NCI-H226 (cell line): ENCODE results near the gene TIAL1.
"Not testable (repeated sequence)": the region's sequence is repeated elsewhere in the genome, so short reads cannot be mapped to it uniquely, and the experiment has no call there.

ENCODE experiments used
- DNase-seq: peaks from one replicate; pipeline ENCODE4 v3.0.0-alpha.2; 2015

The TIAL1 gene

DNA sequence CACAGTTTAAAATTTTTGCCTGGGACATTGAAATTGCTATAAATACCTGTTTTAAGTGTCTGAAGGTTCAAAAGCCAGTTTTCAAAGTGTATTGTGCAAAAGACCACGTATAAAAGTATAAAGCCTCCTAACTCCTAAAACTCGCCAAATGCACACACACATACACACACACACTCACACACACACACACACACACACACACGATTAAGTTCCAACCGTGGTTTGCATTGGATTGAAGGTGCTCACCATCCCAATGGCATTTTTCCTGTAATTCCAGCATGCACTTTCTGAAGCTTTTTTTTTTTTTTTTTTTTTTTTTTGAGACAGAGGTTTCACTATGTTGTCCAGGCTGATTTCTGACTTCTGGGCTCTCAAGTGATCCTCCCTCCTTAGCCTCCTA lies 51.5 kb downstream of the TIAL1 start:
- DNase-seq, result no peak

DNA sequence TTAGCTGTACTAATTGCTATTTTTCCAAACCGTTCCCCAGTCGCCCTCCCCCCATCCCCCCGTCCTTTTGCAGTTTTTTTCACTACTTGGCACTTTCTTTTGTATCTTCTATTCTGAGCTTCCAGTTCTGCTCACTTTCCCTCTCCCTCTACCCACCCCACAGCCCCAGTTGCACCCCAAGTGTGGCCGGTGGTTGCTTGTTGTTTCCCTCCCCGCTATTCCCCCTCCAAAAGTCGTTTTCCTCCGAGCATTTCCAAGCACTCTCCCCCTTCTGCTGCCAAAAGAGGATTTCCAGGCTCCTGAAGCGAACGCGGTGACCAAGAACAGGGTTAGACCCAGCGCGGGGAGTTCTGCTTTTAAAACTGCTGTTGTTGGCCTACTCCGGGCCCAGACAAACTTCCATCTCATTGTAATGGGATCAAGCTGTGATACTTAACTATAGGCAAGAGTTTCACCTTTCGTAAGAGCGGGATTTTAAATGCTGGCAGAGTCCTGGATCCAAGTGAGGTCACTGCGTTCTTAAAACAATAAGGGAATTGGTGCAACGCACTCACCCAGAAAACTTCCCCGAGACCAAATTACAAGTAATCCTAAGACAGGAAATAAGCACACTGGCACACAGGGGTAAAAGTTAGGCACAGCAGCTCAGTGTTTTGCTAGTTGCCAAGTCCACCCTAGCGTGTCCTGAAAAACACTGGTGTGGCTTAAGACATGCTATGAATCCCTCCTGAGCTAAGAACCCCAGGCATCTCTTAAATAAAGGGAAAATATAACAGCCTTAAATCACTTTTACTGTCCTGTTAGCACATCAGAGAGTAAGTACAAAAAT lies 52.7 kb downstream of the TIAL1 start:
- no peak for DNase-seq

- DNase-seq, result peak; percentile 7
Measured at GRCh38 chr10:119542988-119543813, 53.6 kb downstream of the TIAL1 start.

- DNase-seq, result peak; percentile 68
Measured at GRCh38 chr10:119542357-119542987, 54.3 kb downstream of the TIAL1 start, which contains the start of gene RGS10. Gene RGS10 (minus strand): TSS chr10:119542719. CDS start chr10:119542638, 81 bp downstream.

GRCh38 chr10:119541459-119542356 lies 55.1 kb downstream of the TIAL1 start:
- DNase-seq, result no peak

- DNase-seq, result no peak
Measured at GRCh38 chr10:119541046-119541445, 55.7 kb downstream of the TIAL1 start.

DNA sequence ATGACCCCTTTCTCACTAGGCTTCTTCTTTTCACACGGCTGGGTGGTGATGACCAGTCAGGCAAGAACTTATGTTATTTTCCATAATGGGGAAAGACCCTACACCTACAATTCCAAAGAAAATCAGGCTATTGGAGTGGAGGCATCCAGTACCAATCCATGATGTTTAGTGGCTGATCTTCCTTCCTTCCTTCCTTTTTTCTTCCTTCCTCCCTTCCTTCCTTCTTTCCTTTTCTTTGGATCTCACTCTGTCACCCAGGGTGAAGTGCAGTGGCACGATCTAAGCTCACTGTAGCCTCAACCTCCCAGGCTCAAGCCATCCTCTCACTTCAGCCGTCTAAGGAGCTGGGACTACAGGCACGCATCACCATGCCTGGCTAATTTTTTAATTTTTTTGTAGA lies 56.7 kb downstream of the TIAL1 start:
- DNase-seq, result no peak

GRCh38 chr10:119539359-119539825 lies 57.4 kb downstream of the TIAL1 start:
- DNase-seq, result no peak

DNA sequence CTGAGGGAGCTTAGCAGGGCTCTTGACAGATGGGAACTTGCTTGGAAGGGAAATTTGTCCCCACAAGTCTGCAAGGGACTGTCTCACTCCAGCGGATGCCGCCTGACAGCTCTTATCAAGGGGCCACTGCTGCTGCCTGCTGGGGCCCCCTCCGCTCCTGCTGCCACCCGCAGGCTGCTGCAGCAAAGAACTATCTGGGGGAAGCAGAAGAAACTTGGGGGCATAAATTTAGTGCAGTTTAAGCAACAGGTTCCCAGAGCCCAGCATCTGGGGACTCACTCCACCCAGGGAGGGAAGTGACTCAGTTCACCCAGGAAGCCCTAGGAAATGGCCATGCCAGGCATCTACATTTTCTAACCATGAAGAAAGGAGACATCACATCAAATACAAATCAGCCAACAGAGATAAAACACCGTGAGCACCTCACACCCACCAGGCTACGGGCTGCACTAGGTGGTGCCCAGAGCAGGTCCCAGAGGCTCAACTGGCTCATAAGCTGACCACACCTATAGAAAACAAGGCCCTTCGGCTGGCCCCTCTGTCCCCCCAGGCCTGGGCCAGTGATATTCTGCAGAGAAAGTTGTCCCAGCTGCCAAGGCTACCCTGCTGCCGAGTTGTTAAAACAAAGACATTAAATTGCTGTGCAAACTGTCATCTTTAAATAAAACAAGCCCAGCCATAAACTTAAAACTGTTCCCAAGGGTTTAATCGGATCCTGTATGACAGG lies 58.0 kb downstream of the TIAL1 start:
- DNase-seq, result no peak

DNA sequence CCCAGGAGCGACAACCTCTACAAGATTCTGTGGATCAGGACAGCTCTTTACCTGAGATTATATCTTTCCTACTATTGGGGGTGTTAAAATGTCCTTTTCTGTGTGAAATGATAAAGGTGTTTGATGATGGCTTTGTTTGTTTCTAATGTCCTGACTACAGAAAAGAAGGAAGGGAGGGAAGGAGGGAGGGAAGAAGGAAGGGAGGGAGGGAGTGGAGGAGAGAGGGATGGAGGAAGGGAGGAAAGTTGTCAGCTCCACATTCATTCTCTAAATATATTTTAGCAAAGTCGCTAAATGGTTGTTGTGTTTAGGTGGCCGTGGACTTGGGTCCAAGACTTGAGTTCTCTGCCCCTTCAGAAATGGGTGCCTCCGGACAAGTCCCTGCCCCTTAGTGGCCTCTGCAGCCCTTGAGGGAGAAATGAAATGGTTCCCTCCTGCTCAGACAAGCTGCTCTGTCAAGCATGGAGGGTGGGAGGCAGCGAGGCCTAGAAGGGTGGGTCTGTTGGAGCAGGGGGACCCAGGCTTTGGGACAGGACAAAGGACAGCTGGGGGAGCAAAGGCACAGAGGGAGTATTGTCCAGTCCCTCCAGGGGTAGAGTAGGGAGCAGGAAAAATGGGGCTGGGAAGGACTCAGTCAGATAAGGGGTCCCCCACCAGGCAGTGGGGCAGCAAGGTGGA lies 58.7 kb downstream of the TIAL1 start:
- no peak for DNase-seq

DNA sequence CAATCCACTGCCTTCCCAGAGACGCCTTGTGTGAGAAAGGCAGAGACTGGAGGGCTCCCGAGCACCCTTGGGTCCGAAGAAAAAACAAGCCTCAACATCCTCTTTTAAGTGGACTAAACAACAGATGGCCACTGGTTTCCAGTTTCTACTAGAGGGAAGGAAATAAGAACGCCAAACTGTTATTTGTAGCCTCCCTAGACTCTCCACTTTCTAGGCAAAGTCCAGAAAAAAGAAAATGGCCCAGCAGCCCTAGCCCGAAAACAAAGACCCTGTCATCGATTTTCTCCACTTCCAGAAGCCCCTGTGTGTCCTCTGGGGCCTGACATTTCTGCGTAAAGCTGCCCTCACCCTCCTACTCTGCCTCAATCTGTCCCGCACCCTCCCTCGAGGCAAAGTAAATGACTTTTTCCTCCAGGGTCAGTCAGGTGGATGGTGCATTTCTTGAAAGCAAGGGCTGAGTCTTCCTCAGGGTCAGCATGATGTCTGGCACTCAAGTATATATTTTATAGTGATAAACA lies 60.2 kb downstream of the TIAL1 start:
- DNase-seq, result no peak

DNA sequence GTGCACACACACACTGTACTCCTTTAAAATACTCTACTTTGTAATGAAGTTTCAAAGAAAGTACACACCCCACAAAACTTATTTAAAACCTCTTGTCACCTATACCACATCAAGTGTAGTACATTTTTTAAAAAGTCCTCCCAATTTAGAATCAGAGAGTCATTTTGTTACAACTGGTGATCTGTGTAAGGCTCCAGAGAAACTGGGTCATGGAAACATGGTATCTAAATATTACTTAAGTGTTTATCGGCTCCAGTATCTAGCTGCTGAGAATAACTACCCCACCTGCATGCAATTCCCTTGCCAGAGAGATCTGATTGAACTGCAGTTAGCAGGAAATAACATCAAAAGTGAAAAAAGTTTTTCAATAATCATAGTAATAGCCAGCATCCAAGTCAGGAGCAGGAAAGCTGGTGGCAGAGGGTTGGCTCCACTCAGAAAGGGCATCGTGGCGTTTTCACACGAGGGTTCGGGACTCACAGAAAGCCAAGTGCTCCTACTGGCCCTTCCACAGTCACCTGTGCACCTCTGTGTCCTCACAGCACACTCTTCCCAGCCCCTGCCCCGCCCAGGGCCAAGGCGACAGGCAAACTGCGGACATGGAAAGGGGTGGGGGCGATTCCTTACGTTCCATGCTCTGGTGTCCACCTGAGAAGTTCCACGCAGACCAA lies 60.8 kb downstream of the TIAL1 start:
- no peak for DNase-seq

GRCh38 chr10:119535305-119535704 lies 61.5 kb downstream of the TIAL1 start:
- DNase-seq, result no peak

DNA sequence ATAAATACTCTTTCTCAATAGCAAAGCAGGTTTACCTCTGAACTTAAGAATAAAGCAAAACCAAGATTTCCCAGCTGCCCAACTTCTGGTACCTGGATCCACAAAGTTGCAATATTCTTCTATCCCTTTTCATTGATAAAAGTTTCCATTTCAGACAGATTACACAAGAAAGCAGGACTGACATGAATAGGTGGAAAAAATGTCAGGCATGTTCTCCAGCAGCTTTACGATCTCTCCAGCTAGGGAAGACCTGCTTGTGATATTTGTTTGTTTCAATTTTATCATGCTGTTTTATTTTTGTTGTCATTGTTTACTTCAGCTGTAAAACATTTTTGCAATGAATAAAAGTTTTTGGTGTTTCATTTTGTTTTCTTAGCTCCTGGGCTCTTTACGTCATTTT lies 63.3 kb downstream of the TIAL1 start:
- DNase-seq, result no peak

GRCh38 chr10:119532791-119533190 lies 64.0 kb downstream of the TIAL1 start:
- not testable (repeated sequence) for DNase-seq

- DNase-seq, result not testable (repeated sequence)
Measured at GRCh38 chr10:119532251-119532650, 64.5 kb downstream of the TIAL1 start.

- no peak for DNase-seq
Measured at GRCh38 chr10:119531067-119531466, 65.7 kb downstream of the TIAL1 start.

GRCh38 chr10:119528663-119529237 lies 68.0 kb downstream of the TIAL1 start:
- DNase-seq, result peak; percentile 13
